BE2C (cell line): Measurements from ENCODE around the gene OCSTAMP.

ENCODE experiments used
- DNase-seq: peaks from one replicate; pipeline ENCODE4 v3.0.0-alpha.2; 2020
- H3K27me3 ChIP-seq: fragments of 250-450 bp; sonication (Bioruptor Pico); 2 replicates; pipeline ENCODE4 v1.5.1; 2020; ENCODE audit warnings: mild to moderate bottlenecking
- H3K36me3 ChIP-seq: fragments of 250-450 bp; sonication (Bioruptor Pico); 2 replicates; pipeline ENCODE4 v1.5.1; 2020; ENCODE audit warnings: mild to moderate bottlenecking
- H3K4me1 ChIP-seq: fragments of 250-450 bp; sonication (Bioruptor Pico); 2 replicates; pipeline ENCODE4 v1.5.1; 2020
- H3K4me3 ChIP-seq: 2 replicates; pipeline ENCODE4 v1.5.1; 2011; ENCODE audit warnings: low read depth, low read length
- H3K9me3 ChIP-seq: fragments of 250-450 bp; sonication (Bioruptor Pico); 2 replicates; pipeline ENCODE4 v1.5.1; 2020
- CTCF ChIP-seq: IDR thresholded peaks from 2 replicates; pipeline ENCODE4 v1.5.1; 2012; ENCODE audit warnings: mild to moderate bottlenecking, low read depth, low read length

OCSTAMP gene

GRCh38 chr20:46544576-46544975 is 5.9 kb downstream of the OCSTAMP start:
- no peak overlapping the region for H3K4me3 ChIP-seq
- H3K36me3 ChIP-seq = no peaks in the 10 kb centered on the region
- TF ChIP-seq CTCF = no peak
- H3K27me3 ChIP-seq = peaks cover 35% of the 10 kb centered on the region
- H3K9me3 ChIP-seq = no peaks in the 10 kb centered on the region
- H3K4me1 ChIP-seq = no peaks in the 10 kb centered on the region
- DNase-seq = no peak

GRCh38 chr20:46543959-46544358 is 6.5 kb downstream of the OCSTAMP start:
- Histone ChIP-seq H3K36me3 (no peaks in the 10 kb centered on the region), H3K27me3 (peaks cover 40% of the 10 kb centered on the region), H3K4me3 (no peak overlapping the region), H3K9me3 (no peaks in the 10 kb centered on the region), H3K4me1 (no peaks in the 10 kb centered on the region)
- no peak for TF ChIP-seq CTCF
- no peak for DNase-seq

GRCh38 chr20:46543033-46543432 is 7.4 kb downstream of the OCSTAMP start:
- H3K4me3 ChIP-seq = no peak overlapping the region
- H3K4me1 ChIP-seq = no peaks in the 10 kb centered on the region
- no peaks in the 10 kb centered on the region for H3K36me3 ChIP-seq
- no peaks in the 10 kb centered on the region for H3K9me3 ChIP-seq
- peaks cover 40% of the 10 kb centered on the region for H3K27me3 ChIP-seq
- TF ChIP-seq CTCF = no peak
- DNase-seq = no peak

GRCh38 chr20:46541229-46541935 is 9.1 kb downstream of the OCSTAMP start:
- DNase-seq = no peak
- H3K9me3 ChIP-seq = no peaks in the 10 kb centered on the region
- H3K36me3 ChIP-seq = no peaks in the 10 kb centered on the region
- H3K4me3 ChIP-seq = no peak overlapping the region
- H3K27me3 ChIP-seq = peaks cover 40% of the 10 kb centered on the region
- H3K4me1 ChIP-seq = no peaks in the 10 kb centered on the region
- TF ChIP-seq CTCF = no peak

- no peaks in the 10 kb centered on the region for H3K36me3 ChIP-seq
- DNase-seq = no peak
- TF ChIP-seq CTCF = peak; percentile 29; the same call in 1 of the 2 replicates
- H3K4me1 ChIP-seq = no peaks in the 10 kb centered on the region
- H3K27me3 ChIP-seq = peaks cover 40% of the 10 kb centered on the region
- H3K4me3 ChIP-seq = no peak overlapping the region
- H3K9me3 ChIP-seq = no peaks in the 10 kb centered on the region
Observed at GRCh38 chr20:46539113-46539512, 11.3 kb downstream of the OCSTAMP start.

- DNase-seq = no peak
- no peaks in the 10 kb centered on the region; the same call in 1 of the 2 replicates for H3K9me3 ChIP-seq
- H3K4me1 ChIP-seq = no peaks in the 10 kb centered on the region
- TF ChIP-seq CTCF = no peak
- no peaks in the 10 kb centered on the region for H3K36me3 ChIP-seq
- H3K4me3 ChIP-seq = no peak overlapping the region
- no peaks in the 10 kb centered on the region for H3K27me3 ChIP-seq
Observed at GRCh38 chr20:46530640-46531039, 19.8 kb downstream of the OCSTAMP start.
